ENCODE data around the gene NUP98.

DNA sequence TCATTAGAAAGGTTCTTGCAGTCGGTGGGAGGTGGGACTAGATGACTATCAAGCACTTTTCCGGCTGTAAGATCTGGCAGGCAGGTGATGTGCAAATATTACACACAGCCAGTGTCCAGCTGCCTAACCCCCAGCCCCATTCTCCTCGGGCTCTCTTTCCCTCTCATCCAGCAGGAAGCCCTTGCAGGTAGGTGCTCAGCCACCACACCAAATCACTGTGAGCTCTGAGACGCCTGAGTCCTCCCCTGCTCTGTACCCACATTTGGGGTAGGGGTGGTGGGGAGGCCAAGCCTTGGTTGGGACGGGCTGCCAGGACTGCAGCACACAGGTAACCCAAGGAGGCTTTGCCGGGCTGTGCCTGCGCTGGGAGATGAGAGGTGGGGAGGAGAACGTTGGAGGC lies 156.2 kb downstream of the NUP98 start:
- TF ChIP-seq SUZ12 (IDR thresholded peaks at IDR 0.05) (no peak), TARDBP (IDR thresholded peaks at IDR 0.05) (no peak), ARNT (IDR thresholded peaks at IDR 0.05) (no peak), BHLHE40 (IDR thresholded peaks at IDR 0.05; ENCODE audit: borderline replicate concordance) (no peak), CTBP1 (IDR thresholded peaks at IDR 0.05; ENCODE audit: borderline replicate concordance) (no peak), SP1 (IDR thresholded peaks at IDR 0.05) (no peak), ELF4 (IDR thresholded peaks at IDR 0.05) (no peak), FOXK2 (IDR thresholded peaks at IDR 0.05) (no peak)

Data from HEK293T (cell line).